ENCODE results near the gene PUSL1.
A peak's percentile ranks its signal among the peaks of the same experiment; 100 is the strongest.

The PUSL1 gene

GRCh38 chr1:1296070-1297061, 12.0 kb upstream of the PUSL1 start:
- DNase-seq, result no peak

- no peak for DNase-seq
Observed at GRCh38 chr1:1297802-1298424, 10.5 kb upstream of the PUSL1 start.

GRCh38 chr1:1298861-1299685, 9.3 kb upstream of the PUSL1 start:
- no peak for DNase-seq

DNA sequence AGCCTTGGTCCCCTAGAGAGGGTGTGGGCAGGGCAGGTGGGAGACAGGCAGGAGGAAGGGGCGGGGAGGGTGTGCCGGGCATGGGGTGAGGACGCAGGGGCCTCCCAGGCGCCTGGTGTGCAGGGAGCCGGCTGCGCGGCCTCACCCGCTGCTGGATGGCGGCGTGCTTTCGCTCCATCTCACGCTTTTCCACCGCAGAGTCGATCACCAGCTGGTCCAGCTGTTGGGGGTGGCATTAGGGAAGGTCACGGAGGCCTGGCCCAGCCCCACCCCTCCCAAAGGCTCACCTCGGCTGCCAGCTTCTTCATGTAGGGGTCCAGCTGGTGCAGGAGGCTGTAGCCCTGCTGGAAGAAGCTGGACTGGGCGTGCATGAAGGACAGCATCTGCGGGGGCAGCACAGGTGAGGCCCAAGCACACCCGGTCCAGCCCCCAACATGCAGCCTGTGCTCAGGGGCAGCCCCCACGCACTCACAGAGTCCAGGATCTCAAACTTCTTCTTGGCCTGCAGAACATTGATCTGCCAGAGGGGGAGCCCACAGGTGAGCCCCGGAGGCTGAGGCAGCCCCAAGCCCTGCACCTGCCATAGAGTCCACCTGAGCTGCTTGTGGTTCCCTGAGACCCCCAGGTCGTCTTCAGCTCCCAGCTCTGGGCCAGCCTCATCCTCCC, 8.6 kb upstream of the PUSL1 start:
- DNase-seq, result no peak

GRCh38 chr1:1300352-1300739, 8.1 kb upstream of the PUSL1 start:
- no peak for DNase-seq

- DNase-seq, result no peak
Observed at GRCh38 chr1:1302006-1302430, 6.4 kb upstream of the PUSL1 start.

DNA sequence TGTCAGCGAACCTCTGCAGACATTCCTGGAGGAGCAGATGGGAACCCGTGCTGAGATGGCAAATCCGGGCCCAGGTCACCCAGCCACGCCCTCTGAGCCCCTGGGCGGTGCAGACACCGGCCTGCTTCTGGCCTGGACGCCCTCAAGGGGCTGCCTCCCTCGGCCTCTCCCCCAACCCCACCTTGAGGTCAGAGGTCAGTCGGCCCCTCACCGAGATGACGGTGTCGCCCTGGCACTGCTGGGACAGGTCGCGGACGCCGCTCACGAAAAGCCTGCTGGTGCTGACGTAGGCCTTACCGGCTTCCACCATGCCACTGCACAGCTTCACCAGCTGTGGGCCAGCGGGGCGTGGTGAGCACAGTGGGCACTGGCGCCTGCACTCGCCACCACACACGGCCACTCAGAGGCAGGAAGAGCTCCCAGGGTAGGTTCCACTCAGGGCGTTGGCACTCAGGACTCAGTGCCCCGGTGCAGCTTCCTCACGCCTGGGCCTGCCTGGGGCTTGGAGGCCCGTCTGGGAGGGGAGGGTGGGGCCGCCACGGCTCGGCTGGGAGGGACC, 5.4 kb upstream of the PUSL1 start:
- DNase-seq, result no peak

- DNase-seq, result no peak
Observed at GRCh38 chr1:1303736-1304135, 4.7 kb upstream of the PUSL1 start.

DNA sequence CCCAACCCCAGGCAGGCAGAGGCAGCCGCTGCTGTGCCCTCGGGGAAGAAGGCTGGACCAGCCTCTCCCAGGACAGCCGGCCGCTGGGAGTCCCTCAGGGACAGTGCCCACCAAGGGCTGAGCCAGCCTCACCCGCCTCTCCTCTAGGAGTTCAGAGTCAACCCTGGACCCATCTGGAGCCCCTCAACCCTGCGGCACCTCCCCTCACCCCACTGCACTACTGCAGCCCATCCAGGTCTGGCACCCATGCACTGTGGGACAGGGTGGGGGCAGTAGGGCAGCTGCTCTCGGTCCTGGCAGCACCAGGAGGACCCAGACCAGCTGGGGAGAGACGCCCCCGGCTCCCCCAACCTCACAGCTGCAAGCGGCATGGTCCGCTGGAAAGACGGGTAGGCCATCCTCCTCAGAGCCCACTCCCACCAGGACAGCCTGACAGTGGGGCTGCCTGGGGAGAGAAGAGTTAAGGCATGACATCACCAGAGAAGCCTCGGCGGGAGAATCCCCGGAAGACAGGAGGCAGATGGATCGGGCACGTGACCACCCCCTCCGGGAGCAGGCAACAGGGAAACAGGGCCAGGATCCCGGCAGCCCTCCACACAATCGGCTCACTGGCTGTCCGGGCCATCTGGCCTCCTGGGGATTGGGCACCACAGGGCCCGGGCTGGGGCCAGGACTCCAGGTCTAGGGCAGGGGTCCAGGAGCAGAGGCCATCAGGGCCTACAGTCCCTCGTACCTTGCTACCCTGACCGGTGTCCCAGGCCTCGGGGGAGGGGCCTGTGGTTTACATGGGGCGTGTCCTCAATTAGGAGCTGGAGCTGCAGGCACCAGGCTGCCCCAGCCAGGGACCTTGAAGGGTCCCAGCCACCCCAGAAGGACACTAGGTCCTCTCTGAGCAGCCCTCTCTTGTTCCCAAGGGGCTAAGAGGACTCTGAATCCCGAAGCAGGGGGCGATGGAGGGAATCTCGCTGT, 3.8 kb upstream of the PUSL1 start:
- no peak for DNase-seq

GRCh38 chr1:1305300-1306069, 2.9 kb upstream of the PUSL1 start:
- peak; percentile 53 for DNase-seq

GRCh38 chr1:1306070-1306660, 2.2 kb upstream of the PUSL1 start:
- DNase-seq, result no peak

DNA sequence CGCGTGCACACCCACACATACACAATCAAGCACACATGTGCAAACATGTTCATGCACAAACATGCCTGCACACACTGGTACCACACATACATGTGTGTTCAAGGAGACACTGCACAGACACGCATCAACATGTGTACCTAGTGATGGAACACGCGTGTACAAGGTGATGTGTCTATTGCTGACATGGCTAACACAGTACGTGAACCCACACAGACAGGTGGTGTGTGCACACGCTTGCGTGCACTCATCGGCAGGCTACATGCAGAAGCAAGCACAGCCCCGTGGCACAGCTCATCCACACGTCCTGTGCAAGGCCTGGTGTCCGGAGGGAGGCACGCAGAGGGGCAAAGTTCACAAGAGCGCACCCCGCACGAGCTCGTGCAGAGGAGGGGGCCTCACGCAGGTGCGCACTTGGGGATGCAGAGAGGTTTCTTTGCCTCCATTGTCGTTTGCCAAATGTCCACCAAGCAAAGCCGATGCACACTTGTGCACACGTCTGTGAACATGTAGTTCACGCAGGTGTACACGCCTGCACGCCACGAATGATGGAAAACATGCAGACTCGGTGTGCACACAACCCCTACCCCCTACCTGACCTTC, 1.6 kb upstream of the PUSL1 start:
- DNase-seq, result no peak

DNA sequence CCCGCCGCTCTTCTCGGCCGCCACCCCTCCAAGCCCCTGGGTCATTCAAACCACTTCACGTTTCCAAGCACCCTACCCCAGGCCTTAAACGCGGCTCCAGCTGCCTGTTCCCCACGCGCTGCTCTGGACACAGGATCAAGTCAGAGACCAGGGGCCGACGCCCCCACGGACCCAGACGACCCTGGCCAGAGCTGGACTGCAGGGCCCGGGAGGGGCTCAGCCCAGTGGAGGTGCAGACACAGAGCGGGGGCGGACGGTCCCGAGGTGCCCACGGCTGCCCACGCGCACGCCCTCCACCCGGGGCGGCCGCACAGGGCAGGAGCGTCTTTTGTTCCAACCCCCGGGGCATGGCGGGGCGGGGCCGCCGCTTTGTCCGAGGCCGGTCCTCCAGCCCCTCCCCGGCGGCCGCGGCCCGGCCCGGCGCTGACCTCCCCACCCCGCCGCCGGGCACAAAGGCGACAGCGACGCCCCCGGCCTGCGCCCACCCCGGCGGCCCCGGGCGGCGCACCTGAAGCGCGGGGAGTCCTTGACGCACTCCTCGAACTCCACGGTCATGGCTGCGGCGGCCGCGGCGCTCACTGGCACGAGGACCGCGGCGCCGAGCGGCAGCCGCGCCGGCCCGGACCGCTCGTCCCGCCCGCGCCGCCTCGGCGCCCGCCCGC, 1.0 kb upstream of the PUSL1 start:
- DNase-seq, result no peak

- no peak for DNase-seq
Observed at GRCh38 chr1:1308756-1309250, 406 bp downstream of the PUSL1 start.

DNA sequence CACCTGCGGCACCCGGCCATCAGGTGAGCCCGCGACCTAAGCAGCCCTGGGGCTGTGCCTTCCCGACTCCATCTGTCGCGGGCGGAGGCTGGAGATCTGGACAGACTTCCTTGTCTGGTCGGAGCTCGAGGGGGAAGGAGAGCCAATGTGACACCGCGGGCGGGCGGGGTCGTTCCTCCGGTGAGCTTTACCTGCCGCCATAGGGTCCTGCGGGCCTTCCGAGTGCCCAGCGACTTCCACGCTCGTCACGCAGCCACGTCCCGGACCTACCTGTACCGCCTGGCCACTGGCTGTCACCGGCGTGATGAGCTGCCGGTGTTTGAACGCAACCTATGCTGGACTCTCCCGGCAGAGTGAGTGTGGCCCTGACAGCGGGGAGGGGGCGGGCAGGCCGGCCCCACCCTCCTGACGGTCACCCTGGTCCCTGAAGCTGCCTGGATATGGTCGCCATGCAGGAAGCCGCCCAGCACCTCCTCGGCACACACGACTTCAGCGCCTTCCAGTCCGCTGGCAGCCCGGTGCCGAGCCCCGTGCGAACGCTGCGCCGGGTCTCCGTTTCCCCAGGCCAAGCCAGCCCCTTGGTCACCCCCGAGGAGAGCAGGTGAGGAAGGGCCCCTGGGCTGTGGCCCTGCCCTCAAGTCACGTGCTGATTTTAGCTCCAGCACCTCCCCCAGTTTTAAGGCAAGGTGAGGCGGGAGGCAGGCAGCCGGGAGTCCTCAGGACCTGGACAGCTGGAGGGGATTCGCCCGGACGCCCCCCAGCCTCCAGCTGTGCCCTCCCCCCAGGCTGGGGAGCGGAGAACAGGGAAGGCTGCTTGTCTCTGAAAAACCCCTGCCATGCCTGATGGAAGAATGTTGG, 1.1 kb downstream of the PUSL1 start:
- no peak for DNase-seq

DNA sequence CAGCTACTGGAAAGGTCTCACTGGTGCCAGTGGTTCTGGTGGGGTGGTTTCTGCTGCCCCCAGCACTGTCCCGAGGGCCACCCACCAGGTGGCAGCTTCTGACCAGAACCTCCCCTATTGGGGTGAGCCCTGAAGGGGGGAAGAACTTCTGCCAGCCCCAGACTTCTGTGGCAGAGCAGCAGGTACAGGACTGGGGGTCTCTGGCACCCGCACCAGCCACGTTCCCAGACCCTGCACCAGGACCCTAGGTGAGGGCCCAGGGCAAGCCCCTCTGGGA, 1.6 kb downstream of the PUSL1 start:
- no peak for DNase-seq

GRCh38 chr1:1310476-1311053, 2.2 kb downstream of the PUSL1 start:
- no peak for DNase-seq
